Measurements from ENCODE around the gene SERPING1.

The SERPING1 gene

GRCh38 chr11:57633394-57634070, 36.0 kb downstream of the SERPING1 start:
- no peak for DNase-seq (ENCODE audit: low read depth)
- H3K4me3 ChIP-seq (ENCODE audit: low read depth, low read length), result no peak overlapping the region

- DNase-seq (ENCODE audit: low read depth), result no peak
- no peak overlapping the region for H3K4me3 ChIP-seq (ENCODE audit: low read depth, low read length)
Observed at GRCh38 chr11:57634311-57634710, 36.8 kb downstream of the SERPING1 start.

GRCh38 chr11:57635246-57635645, 37.8 kb downstream of the SERPING1 start:
- no peak for DNase-seq (ENCODE audit: low read depth)
- no peak overlapping the region for H3K4me3 ChIP-seq (ENCODE audit: low read depth, low read length)

GRCh38 chr11:57637626-57638004, 40.1 kb downstream of the SERPING1 start:
- DNase-seq (ENCODE audit: low read depth), result no peak
- H3K4me3 ChIP-seq (ENCODE audit: low read depth, low read length), result peak overlapping the region; percentile 98

- peak overlapping the region; percentile 98 for H3K4me3 ChIP-seq (ENCODE audit: low read depth, low read length)
- peak; percentile 58 for DNase-seq (ENCODE audit: low read depth)
Observed at GRCh38 chr11:57638005-57638781, 40.7 kb downstream of the SERPING1 start.

GRCh38 chr11:57638811-57639320, 41.4 kb downstream of the SERPING1 start:
- no peak for DNase-seq (ENCODE audit: low read depth)
- peak overlapping the region; percentile 98 for H3K4me3 ChIP-seq (ENCODE audit: low read depth, low read length)

GRCh38 chr11:57639321-57640067, 42.0 kb downstream of the SERPING1 start:
- peak overlapping the region; percentile 98 for H3K4me3 ChIP-seq (ENCODE audit: low read depth, low read length)
- DNase-seq (ENCODE audit: low read depth), result peak; percentile 55

- H3K4me3 ChIP-seq (ENCODE audit: low read depth, low read length), result peak overlapping the region; percentile 98
- no peak for DNase-seq (ENCODE audit: low read depth)
Observed at GRCh38 chr11:57640068-57640800, 42.7 kb downstream of the SERPING1 start.

- DNase-seq (ENCODE audit: low read depth), result peak; percentile 29
Observed at GRCh38 chr11:57641011-57641807, 43.7 kb downstream of the SERPING1 start.

GRCh38 chr11:57643802-57644201, 46.3 kb downstream of the SERPING1 start:
- no peak overlapping the region for H3K4me3 ChIP-seq (ENCODE audit: low read depth, low read length)
- DNase-seq (ENCODE audit: low read depth), result no peak

More at GRCh38 chr11:57641011-57641807, 43.7 kb downstream of the SERPING1 start:
- no peak overlapping the region for H3K4me3 ChIP-seq (ENCODE audit: low read depth, low read length)

- no peak for DNase-seq (ENCODE audit: low read depth)
Observed at GRCh38 chr11:57644748-57645688, 47.5 kb downstream of the SERPING1 start.

GRCh38 chr11:57645689-57646085, 48.2 kb downstream of the SERPING1 start:
- DNase-seq (ENCODE audit: low read depth), result no peak
- no peak overlapping the region for H3K4me3 ChIP-seq (ENCODE audit: low read depth, low read length)

More at GRCh38 chr11:57644748-57645688, 47.5 kb downstream of the SERPING1 start:
- H3K4me3 ChIP-seq (ENCODE audit: low read depth, low read length), result no peak overlapping the region

- no peak overlapping the region for H3K4me3 ChIP-seq (ENCODE audit: low read depth, low read length)
- no peak for DNase-seq (ENCODE audit: low read depth)
Observed at GRCh38 chr11:57646194-57646798, 48.8 kb downstream of the SERPING1 start.

GRCh38 chr11:57646799-57647303, 49.4 kb downstream of the SERPING1 start:
- no peak overlapping the region for H3K4me3 ChIP-seq (ENCODE audit: low read depth, low read length)
- DNase-seq (ENCODE audit: low read depth), result no peak

GRCh38 chr11:57647372-57647771, 49.9 kb downstream of the SERPING1 start:
- peak overlapping the region; percentile 23 for H3K4me3 ChIP-seq (ENCODE audit: low read depth, low read length)
- no peak for DNase-seq (ENCODE audit: low read depth)

GRCh38 chr11:57647960-57648800, 50.7 kb downstream of the SERPING1 start:
- no peak for DNase-seq (ENCODE audit: low read depth)
- H3K4me3 ChIP-seq (ENCODE audit: low read depth, low read length), result peak overlapping the region; percentile 59

Measured in skeletal muscle cell (primary cell).